Thymus (tissue), 11 donors: Measurements from ENCODE around the gene RPS17. TPM values are rescaled to one million over a fixed set of nuclear protein-coding genes. Genes with fewer than 3 reads are reported as not detected.

Experiments used
- DNase-seq, 9 donors: peaks; one replicate each; pipeline ENCODE4 v3.0.0-alpha.2; 2013; ENCODE audit warnings: low spot score in 9 of 9, low read depth in 6 of 9, missing footprints in 1 of 9
- H3K27ac ChIP-seq, 2 donors: one replicate each; pipeline ENCODE4 v1.5.1; 2013; ENCODE audit warnings: control low read depth in 1 of 2, low read depth in 1 of 2, low read length in 1 of 2, mild to moderate bottlenecking in 1 of 2, moderate library complexity in 1 of 2
- H3K27me3 ChIP-seq, 2 donors: one replicate each; pipeline ENCODE4 v1.5.1; 2013; ENCODE audit warnings: low read length in 1 of 2; ENCODE audit not compliant: control insufficient read depth in 2 of 2, insufficient read depth in 1 of 2
- H3K36me3 ChIP-seq, 2 donors: one replicate each; pipeline ENCODE4 v1.5.1; 2013; ENCODE audit warnings: low read length in 1 of 2, mild to moderate bottlenecking in 1 of 2, moderate library complexity in 1 of 2; ENCODE audit not compliant: control insufficient read depth in 2 of 2, insufficient read depth in 2 of 2
- H3K4me1 ChIP-seq, 2 donors: one replicate each; pipeline ENCODE4 v1.5.1; 2013; ENCODE audit warnings: low read length in 2 of 2; ENCODE audit not compliant: control insufficient read depth in 2 of 2, insufficient read depth in 2 of 2
- H3K4me3 ChIP-seq, 2 donors: one replicate each; pipeline ENCODE4 v1.5.1; 2013; ENCODE audit warnings: low read length in 2 of 2, control low read depth in 1 of 2, mild to moderate bottlenecking in 1 of 2
- H3K9me3 ChIP-seq, 2 donors: one replicate each; pipeline ENCODE4 v1.5.1; 2013; ENCODE audit warnings: low read length in 1 of 2, mild to moderate bottlenecking in 1 of 2; ENCODE audit not compliant: control insufficient read depth in 2 of 2, insufficient read depth in 1 of 2
- WGBS: extraction: QIAGEN DNeasy Blood & Tissue Kit; methylation state at CpG from one replicate; pipeline ENCODE4 v1.1.7; 2013; 5-methylcytosine and 5-hydroxymethylcytosine counted together
- polyA plus RNA-seq: library from polyadenylated mRNA; stranded (reverse); fragments of 200-250 nt; gene quantifications from one replicate; pipeline ENCODE4 v1.2.3, GENCODE V29; 2013
- total RNA-seq: library from RNA; stranded (reverse); fragments of 120-200 nt; gene quantifications from one replicate; pipeline ENCODE4 v1.2.4, GENCODE V29; 2013
- donor health status: healthy.

Gene RPS17
- total and polyA plus RNA-seq, 2 donors, result 3,581 to 6,434 TPM

DNA sequence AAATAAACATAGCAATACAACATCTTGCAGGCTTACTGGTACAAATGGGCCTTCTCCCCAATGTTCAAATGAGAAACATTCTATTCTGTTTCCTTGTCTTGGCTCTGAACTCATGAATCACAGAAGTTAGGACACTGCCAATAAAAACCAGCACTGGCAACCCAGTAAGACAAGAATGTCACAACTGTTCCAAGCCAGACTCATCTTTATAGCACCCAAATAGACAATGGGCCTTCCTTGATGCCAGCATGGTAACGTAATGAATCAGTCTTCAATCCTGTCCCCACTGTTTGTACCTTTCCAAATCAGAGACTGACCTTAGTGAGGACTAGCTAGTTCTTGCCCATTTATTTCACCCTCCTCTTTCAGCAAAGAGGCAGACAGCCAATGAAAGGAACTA, 14.1 kb upstream of the RPS17 start:
- Histone ChIP-seq H3K9me3 (no peaks in the 10 kb centered on the region), H3K27ac (no peak overlapping the region)
- WGBS, result 97% methylated on average over 1 of the region's 1 CpG

DNA sequence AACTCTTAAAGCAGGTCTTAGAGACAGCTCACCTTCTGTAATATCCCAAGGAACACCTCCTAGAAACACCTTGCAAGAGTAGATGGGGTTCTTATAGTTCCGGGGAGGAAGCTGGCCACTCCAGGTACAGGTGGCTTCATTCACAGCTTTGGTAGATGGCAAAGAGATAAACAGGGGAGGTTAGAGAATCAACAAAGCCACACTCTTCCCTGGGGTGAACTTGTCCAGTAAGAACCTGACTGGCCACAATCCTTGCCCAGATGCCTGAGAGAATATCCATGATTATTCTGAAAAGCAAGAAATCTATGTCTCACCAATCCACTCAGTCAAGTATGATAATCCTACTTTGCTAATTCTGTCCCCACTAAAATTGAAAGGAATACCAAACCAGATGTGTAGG, 13.6 kb upstream of the RPS17 start:
- WGBS, result 97% methylated on average over 1 of the region's 1 CpG
- no peaks in the 10 kb centered on the region for H3K36me3 ChIP-seq
- H3K4me3 ChIP-seq, result no peak overlapping the region
- no peaks in the 10 kb centered on the region for H3K4me1 ChIP-seq
- H3K27me3 ChIP-seq, result peaks cover 0 to 10% of the 10 kb centered on the region in 2 donors
- no peak for DNase-seq
- H3K27ac ChIP-seq, result no peak overlapping the region
- H3K9me3 ChIP-seq, result no peaks in the 10 kb centered on the region

More for the DNA sequence above, 14.1 kb upstream of the RPS17 start:
- H3K27me3 ChIP-seq, result peaks cover 0 to 10% of the 10 kb centered on the region in 2 donors
- H3K4me3 ChIP-seq, result no peak overlapping the region
- no peak for DNase-seq
- no peaks in the 10 kb centered on the region for H3K36me3 ChIP-seq
- H3K4me1 ChIP-seq, result no peaks in the 10 kb centered on the region

- H3K9me3 ChIP-seq, result no peaks in the 10 kb centered on the region
- peaks cover 0 to 10% of the 10 kb centered on the region in 2 donors for H3K27me3 ChIP-seq
- H3K36me3 ChIP-seq, result no peaks in the 10 kb centered on the region
- H3K4me3 ChIP-seq, result no peak overlapping the region
- no peaks in the 10 kb centered on the region for H3K4me1 ChIP-seq
- H3K27ac ChIP-seq, result no peak overlapping the region
- 97% methylated on average over 2 of the region's 2 CpGs for WGBS
- no peak for DNase-seq
Observed at GRCh38 chr15:82552861-82553260, 12.6 kb upstream of the RPS17 start.

DNA sequence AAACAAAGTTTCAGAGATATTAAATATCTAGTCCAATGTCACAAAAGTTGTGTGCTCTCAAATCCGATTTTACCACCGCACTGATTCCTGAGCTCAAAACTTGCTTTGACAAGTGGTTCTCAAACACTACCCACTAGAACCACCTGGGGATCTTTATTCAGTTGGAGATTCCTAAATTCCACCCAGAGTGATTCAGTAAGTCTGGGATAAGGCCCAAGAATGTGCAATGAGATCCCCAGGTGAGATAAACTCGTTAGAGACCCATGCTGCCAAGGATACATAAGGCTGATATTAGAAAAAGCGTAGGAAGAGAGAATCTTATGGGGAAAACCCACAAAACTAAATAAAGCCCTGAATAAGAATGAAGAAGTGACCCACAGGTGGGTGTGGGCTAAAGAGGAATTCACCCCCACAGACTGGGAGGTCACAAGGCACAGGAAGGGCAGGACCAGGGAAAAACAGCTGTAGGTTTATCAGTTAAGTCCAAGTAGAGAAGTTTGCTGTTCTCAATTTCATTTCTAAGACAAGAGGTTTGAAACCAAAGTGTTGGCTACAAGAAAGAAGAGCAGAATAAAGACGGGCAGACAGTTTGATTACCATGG, 11.5 kb upstream of the RPS17 start:
- no peaks in the 10 kb centered on the region for H3K9me3 ChIP-seq
- H3K4me3 ChIP-seq, result no peak overlapping the region
- 80% methylated on average over 5 of the region's 5 CpGs for WGBS
- H3K36me3 ChIP-seq, result no peaks in the 10 kb centered on the region
- no peak overlapping the region for H3K27ac ChIP-seq
- H3K4me1 ChIP-seq, result no peaks in the 10 kb centered on the region
- DNase-seq, result no peak
- H3K27me3 ChIP-seq, result peaks cover 0 to 8% of the 10 kb centered on the region in 2 donors

DNA sequence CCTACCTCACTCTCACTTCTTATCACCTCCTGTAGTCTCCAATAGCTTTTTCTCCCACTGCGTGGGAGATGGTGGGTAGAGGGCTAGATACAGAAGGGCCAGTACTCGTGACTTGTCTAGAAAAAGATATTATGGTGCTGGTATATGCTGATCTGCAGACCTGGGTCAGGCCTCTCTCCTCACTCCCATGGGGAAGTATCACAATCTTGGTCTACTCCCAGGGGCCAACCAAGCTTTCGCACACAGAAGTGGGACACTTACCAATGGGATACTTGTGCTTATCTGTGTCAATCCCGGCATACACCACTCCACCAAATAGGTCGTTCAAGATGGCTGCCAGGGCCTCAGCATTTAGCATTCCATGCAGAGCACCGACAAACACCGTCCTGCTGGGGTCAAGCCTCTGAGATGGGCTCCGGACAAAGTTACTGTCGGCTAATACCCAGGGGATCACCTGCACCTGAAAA, 9.0 kb upstream of the RPS17 start:
- 97% methylated on average over 9 of the region's 9 CpGs for WGBS
- H3K9me3 ChIP-seq, result no peaks in the 10 kb centered on the region
- H3K27me3 ChIP-seq, result peaks cover 2 to 9% of the 10 kb centered on the region in 2 donors
- DNase-seq, result no peak
- H3K27ac ChIP-seq, result no peak overlapping the region
- H3K4me3 ChIP-seq, result no peak overlapping the region
- H3K4me1 ChIP-seq, result no peaks in the 10 kb centered on the region
- H3K36me3 ChIP-seq, result no peaks in the 10 kb centered on the region

- Histone ChIP-seq H3K36me3 (no peaks in the 10 kb centered on the region), H3K27ac (no peak overlapping the region), H3K4me3 (no peak overlapping the region), H3K27me3 (peaks cover 2 to 9% of the 10 kb centered on the region in 2 donors), H3K4me1 (no peaks in the 10 kb centered on the region), H3K9me3 (no peaks in the 10 kb centered on the region)
- DNase-seq, result no peak
- 98% methylated on average over 2 of the region's 2 CpGs for whole genome bisulfite sequencing
Observed at GRCh38 chr15:82548700-82549099, 8.4 kb upstream of the RPS17 start.

DNA sequence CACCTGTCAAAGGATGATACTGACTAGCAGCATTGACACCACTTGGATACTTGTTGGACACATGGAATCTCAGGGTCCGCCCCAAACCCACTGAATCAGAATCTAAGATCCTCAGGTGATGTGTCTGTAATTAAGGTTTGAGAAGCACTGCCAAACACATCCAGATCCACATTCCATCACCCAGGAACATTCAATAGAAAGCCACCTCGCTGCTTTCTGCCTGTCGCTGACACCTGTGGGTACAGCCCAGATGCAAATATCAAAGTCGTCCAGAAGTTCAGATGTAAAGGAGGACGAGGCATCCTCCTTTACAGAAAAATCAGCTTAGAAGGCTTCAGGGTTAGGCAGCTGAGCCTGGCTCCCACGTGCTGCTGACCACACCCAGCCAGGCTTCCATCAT, 5.2 kb upstream of the RPS17 start:
- Histone ChIP-seq H3K9me3 (no peaks in the 10 kb centered on the region), H3K36me3 (no peaks in the 10 kb centered on the region), H3K27me3 (peaks cover 2 to 7% of the 10 kb centered on the region in 2 donors), H3K4me1 (peaks cover 5 to 12% of the 10 kb centered on the region in 2 donors), H3K4me3 (no peak overlapping the region), H3K27ac (no peak overlapping the region)
- DNase-seq, result no peak
- WGBS, result 90% methylated on average over 6 of the region's 6 CpGs

- 84% methylated on average over 3 of the region's 3 CpGs for WGBS
- Histone ChIP-seq H3K4me3 (no peak overlapping the region), H3K9me3 (no peaks in the 10 kb centered on the region), H3K27ac (no peak overlapping the region), H3K27me3 (peaks cover 2 to 7% of the 10 kb centered on the region in 2 donors), H3K36me3 (no peaks in the 10 kb centered on the region), H3K4me1 (peaks cover 5 to 12% of the 10 kb centered on the region in 2 donors)
- DNase-seq, result no peak
Observed at GRCh38 chr15:82545002-82545401, 4.7 kb upstream of the RPS17 start.

DNA sequence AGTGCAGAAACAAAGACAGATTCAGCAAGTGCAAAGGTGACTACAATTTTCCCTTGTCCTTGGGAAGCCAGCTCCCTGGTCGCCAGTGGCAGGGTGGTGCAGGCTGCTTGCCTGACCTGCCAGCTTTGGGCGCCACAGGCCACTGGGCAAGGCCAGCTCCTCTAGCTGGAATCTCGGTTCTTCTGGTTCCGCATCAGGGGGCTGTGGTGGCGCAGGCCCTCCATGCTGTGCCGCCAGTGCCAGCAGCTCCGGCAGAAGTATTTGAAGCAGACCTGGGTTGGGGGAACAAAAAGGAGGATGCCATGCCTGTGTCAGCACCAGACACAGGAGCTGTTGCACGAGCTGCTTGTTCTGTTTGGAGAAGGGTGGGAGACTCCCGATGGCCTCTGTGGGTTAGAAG, 4.2 kb upstream of the RPS17 start:
- H3K9me3 ChIP-seq, result no peaks in the 10 kb centered on the region
- no peak for DNase-seq

More for the DNA sequence above, 4.2 kb upstream of the RPS17 start:
- Histone ChIP-seq H3K4me1 (peaks cover 7 to 14% of the 10 kb centered on the region in 2 donors), H3K27me3 (peaks cover 2 to 7% of the 10 kb centered on the region in 2 donors), H3K36me3 (no peaks in the 10 kb centered on the region), H3K4me3 (no peak overlapping the region), H3K27ac (no peak overlapping the region)
- 91% methylated on average over 9 of the region's 9 CpGs for WGBS
